K562 treated with DMSO at 1 percent for 48 hours (cell line): Measurements from ENCODE around the gene OPRM1. TPM values are rescaled to one million over a fixed set of nuclear protein-coding genes. Genes with fewer than 3 reads are reported as not detected.

Source experiments
- total RNA-seq: library from RNA; unstranded; fragments of 300-600 nt; gene quantifications from 2 replicates; pipeline ENCODE4 v1.2.3, GENCODE V29; 2022; ENCODE audit warnings: low replicate concordance; ENCODE audit errors: extremely low read depth

Gene OPRM1
- total RNA-seq: not detected in 2 replicates

DNA sequence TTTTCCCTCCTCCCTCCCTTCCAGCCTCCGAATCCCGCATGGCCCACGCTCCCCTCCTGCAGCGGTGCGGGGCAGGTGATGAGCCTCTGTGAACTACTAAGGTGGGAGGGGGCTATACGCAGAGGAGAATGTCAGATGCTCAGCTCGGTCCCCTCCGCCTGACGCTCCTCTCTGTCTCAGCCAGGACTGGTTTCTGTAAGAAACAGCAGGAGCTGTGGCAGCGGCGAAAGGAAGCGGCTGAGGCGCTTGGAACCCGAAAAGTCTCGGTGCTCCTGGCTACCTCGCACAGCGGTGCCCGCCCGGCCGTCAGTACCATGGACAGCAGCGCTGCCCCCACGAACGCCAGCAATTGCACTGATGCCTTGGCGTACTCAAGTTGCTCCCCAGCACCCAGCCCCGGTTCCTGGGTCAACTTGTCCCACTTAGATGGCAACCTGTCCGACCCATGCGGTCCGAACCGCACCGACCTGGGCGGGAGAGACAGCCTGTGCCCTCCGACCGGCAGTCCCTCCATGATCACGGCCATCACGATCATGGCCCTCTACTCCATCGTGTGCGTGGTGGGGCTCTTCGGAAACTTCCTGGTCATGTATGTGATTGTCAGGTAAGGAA is at the start of gene OPRM1:
Gene OPRM1 (plus strand): TSS at position 10 of the 612 bp plus-strand sequence. CDS start 305 bp downstream, at position 315.

